Airway epithelial cell (primary cell): Measurements from ENCODE around the gene NFKBIA. TPM values are rescaled to one million over a fixed set of nuclear protein-coding genes. Genes with fewer than 3 reads are reported as not detected.

Source experiments
- total RNA-seq: library from RNA; depleted of rRNA; stranded (reverse); fragments of >200 nt; gene quantifications from 2 replicates; pipeline ENCODE4 v1.2.3, GENCODE V29; 2015

Gene NFKBIA
- 131 and 139 TPM in 2 replicates for total RNA-seq

GRCh38 chr14:35404449-35405303, at the start of gene NFKBIA:
TSS of gene NFKBIA (minus strand) at chr14:35404749. CDS start at chr14:35404644, 105 bp downstream.

Other genes with a start within 250 kb of the NFKBIA start
- 197 and 211 TPM in 2 replicates for gene PSMA6, start 112.4 kb downstream of the NFKBIA start, total RNA-seq
- gene INSM2, start 129.4 kb upstream of the NFKBIA start, total RNA-seq: not detected in 2 replicates